T-helper 2 cell treated with Interferon-gamma antibody and Interleukin-4, amounts not matched to agents 5 μg/mL and 100 μg/mL, for 36 hours (primary cell): Measurements from ENCODE around the gene CPAMD8.
A peak's percentile ranks its signal among the peaks of the same experiment; 100 is the strongest.
"Not testable (repeated sequence)": the region's sequence is repeated elsewhere in the genome, so short reads cannot be mapped to it uniquely, and the experiment has no call there.

Experiments used
- DNase-seq: peaks from one replicate; pipeline ENCODE4 v3.0.0; 2021; ENCODE audit warnings: low spot score
- H3K27ac Mint-ChIP-seq: one replicate; pipeline ENCODE4 v1.8.0; 2021; ENCODE audit warnings: mild to moderate bottlenecking, mixed read lengths
- H3K27me3 Mint-ChIP-seq: one replicate; pipeline ENCODE4 v1.8.0; 2021; ENCODE audit warnings: low read depth, mixed read lengths
- H3K36me3 Mint-ChIP-seq: one replicate; pipeline ENCODE4 v1.8.0; 2021; ENCODE audit warnings: low read depth, mixed read lengths
- H3K4me1 Mint-ChIP-seq: one replicate; pipeline ENCODE4 v1.8.0; 2021; ENCODE audit warnings: low read depth, mixed read lengths
- H3K4me3 Mint-ChIP-seq: one replicate; pipeline ENCODE4 v1.8.0; 2022; ENCODE audit warnings: mild to moderate bottlenecking, moderate library complexity, mixed read lengths
- H3K9me3 Mint-ChIP-seq: one replicate; pipeline ENCODE4 v1.8.0; 2021; ENCODE audit warnings: mixed read lengths

CPAMD8 gene

GRCh38 chr19:17025991-17026658 lies 485 bp downstream of the CPAMD8 start:
- Mint-ChIP-seq H3K9me3 (peaks cover 4% of the 10 kb centered on the region), H3K36me3 (peaks cover 4% of the 10 kb centered on the region), H3K4me1 (peaks cover 3% of the 10 kb centered on the region), H3K27me3 (peaks cover 52% of the 10 kb centered on the region), H3K4me3 (peak overlapping the region; percentile 22), H3K27ac (no peak overlapping the region)
- DNase-seq: no peak

GRCh38 chr19:17025361-17025760 lies 1.2 kb downstream of the CPAMD8 start:
- H3K27ac Mint-ChIP-seq: no peak overlapping the region
- no peak for DNase-seq
- no peak overlapping the region for H3K4me3 Mint-ChIP-seq
- peaks cover 3% of the 10 kb centered on the region for H3K4me1 Mint-ChIP-seq
- H3K9me3 Mint-ChIP-seq: peaks cover 4% of the 10 kb centered on the region
- H3K27me3 Mint-ChIP-seq: peaks cover 50% of the 10 kb centered on the region
- H3K36me3 Mint-ChIP-seq: peaks cover 4% of the 10 kb centered on the region

DNA sequence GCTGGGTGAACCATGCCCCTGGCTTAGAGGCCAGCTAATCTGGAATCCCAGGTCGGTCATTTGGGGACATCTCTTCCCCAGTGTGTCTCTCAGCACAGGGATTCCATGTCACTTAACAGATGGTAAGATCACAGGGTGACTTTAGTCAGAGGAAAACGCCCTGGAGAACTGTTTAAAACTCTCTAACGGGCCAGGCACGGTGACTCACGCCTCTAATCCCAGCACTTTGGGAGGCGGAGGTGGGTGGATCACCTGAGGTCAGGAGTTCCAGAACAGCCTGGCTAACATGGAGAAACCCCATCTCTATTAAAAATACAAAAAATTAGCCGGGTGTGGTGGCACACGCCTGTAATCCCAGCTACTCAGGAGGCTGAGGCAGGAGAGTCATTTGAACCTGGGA lies 1.7 kb downstream of the CPAMD8 start:
- peaks cover 50% of the 10 kb centered on the region for H3K27me3 Mint-ChIP-seq
- H3K9me3 Mint-ChIP-seq, H3K4me1 Mint-ChIP-seq, H3K36me3 Mint-ChIP-seq, H3K27ac Mint-ChIP-seq, H3K4me3 Mint-ChIP-seq, DNase-seq: not testable (repeated sequence)

DNA sequence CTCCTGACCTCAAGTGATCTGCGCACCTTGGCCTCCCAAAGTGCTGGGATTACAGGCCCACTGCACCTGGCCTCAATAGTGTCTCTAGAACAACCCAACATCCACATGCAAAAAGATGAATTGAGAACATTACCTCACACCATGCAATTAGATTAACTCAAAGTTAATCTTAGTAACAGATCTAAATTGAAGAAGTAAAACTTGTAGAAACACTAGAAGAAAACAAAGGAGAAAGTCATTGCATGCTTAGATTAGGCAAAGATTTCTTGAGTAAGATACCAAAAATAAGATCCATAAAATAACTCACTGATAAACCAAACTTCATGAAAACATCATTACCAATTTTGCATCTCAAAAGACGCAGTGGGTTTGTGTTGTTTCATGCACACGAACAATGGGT lies 2.8 kb downstream of the CPAMD8 start:
- Mint-ChIP-seq H3K36me3 (peaks cover 4% of the 10 kb centered on the region), H3K27me3 (peaks cover 47% of the 10 kb centered on the region), H3K9me3 (peaks cover 4% of the 10 kb centered on the region), H3K4me1 (peaks cover 3% of the 10 kb centered on the region), H3K4me3 (no peak overlapping the region), H3K27ac (no peak overlapping the region)
- no peak for DNase-seq

- Mint-ChIP-seq H3K36me3 (peaks cover 4% of the 10 kb centered on the region), H3K27me3 (peaks cover 37% of the 10 kb centered on the region)
Observed at GRCh38 chr19:17022738-17023137, 3.9 kb downstream of the CPAMD8 start.

GRCh38 chr19:17021793-17022590 lies 4.6 kb downstream of the CPAMD8 start:
- peaks cover 4% of the 10 kb centered on the region for H3K9me3 Mint-ChIP-seq
- peaks cover 3% of the 10 kb centered on the region for H3K36me3 Mint-ChIP-seq
- no peak for DNase-seq
- H3K27ac Mint-ChIP-seq: no peak overlapping the region
- H3K4me1 Mint-ChIP-seq: peaks cover 3% of the 10 kb centered on the region
- H3K4me3 Mint-ChIP-seq: no peak overlapping the region
- H3K27me3 Mint-ChIP-seq: peaks cover 31% of the 10 kb centered on the region

More at GRCh38 chr19:17022738-17023137, 3.9 kb downstream of the CPAMD8 start:
- DNase-seq: no peak
- no peak overlapping the region for H3K4me3 Mint-ChIP-seq
- H3K9me3 Mint-ChIP-seq: peaks cover 4% of the 10 kb centered on the region
- H3K27ac Mint-ChIP-seq: no peak overlapping the region
- H3K4me1 Mint-ChIP-seq: peaks cover 3% of the 10 kb centered on the region

DNA sequence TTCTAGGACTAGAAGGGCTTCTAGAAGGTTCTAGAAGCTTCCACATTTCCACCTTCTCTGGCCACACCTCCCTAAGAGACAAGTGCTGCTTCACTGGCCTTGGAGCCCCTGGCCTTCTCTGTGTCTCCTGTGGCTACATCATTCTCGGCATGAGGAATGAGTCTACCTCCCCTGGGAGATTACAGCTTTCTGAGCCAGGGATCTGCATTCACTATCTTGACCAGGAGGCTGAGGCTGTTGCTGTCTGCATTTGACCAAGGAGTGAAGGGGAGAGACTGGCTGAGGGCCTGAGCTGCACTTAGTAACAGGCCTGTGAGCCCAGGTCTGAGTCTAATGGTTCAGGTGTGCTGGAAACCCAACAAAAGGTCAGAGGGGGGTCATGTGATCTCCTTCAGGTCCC lies 5.3 kb downstream of the CPAMD8 start:
- peaks cover 3% of the 10 kb centered on the region for H3K36me3 Mint-ChIP-seq
- H3K4me3 Mint-ChIP-seq: no peak overlapping the region
- H3K4me1 Mint-ChIP-seq: peaks cover 3% of the 10 kb centered on the region

GRCh38 chr19:17020823-17021222 lies 5.8 kb downstream of the CPAMD8 start:
- no peak for DNase-seq
- Mint-ChIP-seq H3K36me3 (no peaks in the 10 kb centered on the region), H3K27ac (no peak overlapping the region), H3K4me1 (no peaks in the 10 kb centered on the region), H3K9me3 (peaks cover 4% of the 10 kb centered on the region), H3K4me3 (no peak overlapping the region), H3K27me3 (peaks cover 26% of the 10 kb centered on the region)

More for the DNA sequence above, 5.3 kb downstream of the CPAMD8 start:
- peaks cover 31% of the 10 kb centered on the region for H3K27me3 Mint-ChIP-seq
- peaks cover 4% of the 10 kb centered on the region for H3K9me3 Mint-ChIP-seq
- no peak overlapping the region for H3K27ac Mint-ChIP-seq
- DNase-seq: no peak

DNA sequence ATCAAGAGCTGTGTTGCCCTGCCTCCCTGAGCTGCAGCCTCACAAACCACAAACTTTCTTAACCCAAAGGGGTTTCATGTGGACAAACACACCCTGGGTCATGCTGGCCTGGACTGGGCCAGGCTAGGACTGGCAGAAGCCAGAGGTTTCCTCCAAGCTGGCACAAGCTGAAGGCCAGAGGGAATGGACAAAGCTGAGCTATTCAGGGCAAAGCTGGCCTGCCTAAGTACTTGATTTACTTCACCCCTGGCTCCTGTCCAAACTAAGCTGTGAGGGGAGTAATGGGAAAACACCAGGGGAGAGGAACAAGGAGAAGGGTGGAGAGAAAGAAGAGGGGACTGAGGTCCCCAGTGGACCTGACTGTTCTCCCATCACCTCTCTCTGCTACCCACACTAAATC lies 6.2 kb downstream of the CPAMD8 start:
- no peak overlapping the region for H3K4me3 Mint-ChIP-seq
- H3K27me3 Mint-ChIP-seq: peaks cover 21% of the 10 kb centered on the region
- no peak overlapping the region for H3K27ac Mint-ChIP-seq
- H3K9me3 Mint-ChIP-seq: peaks cover 4% of the 10 kb centered on the region
- no peak for DNase-seq
- H3K36me3 Mint-ChIP-seq: no peaks in the 10 kb centered on the region
- no peaks in the 10 kb centered on the region for H3K4me1 Mint-ChIP-seq

- not testable (repeated sequence) for H3K4me1 Mint-ChIP-seq, H3K27ac Mint-ChIP-seq, H3K9me3 Mint-ChIP-seq, DNase-seq, H3K27me3 Mint-ChIP-seq, H3K4me3 Mint-ChIP-seq, H3K36me3 Mint-ChIP-seq
Observed at GRCh38 chr19:17014212-17014861, 12.3 kb downstream of the CPAMD8 start.

- Mint-ChIP-seq H3K27ac (no peak overlapping the region), H3K4me3 (no peak overlapping the region), H3K4me1 (no peaks in the 10 kb centered on the region), H3K9me3 (no peaks in the 10 kb centered on the region), H3K27me3 (peaks cover 4% of the 10 kb centered on the region), H3K36me3 (no peaks in the 10 kb centered on the region)
- DNase-seq: no peak
Observed at GRCh38 chr19:17011485-17011884, 15.1 kb downstream of the CPAMD8 start.

GRCh38 chr19:17006579-17006978 lies 20.0 kb downstream of the CPAMD8 start:
- H3K27ac Mint-ChIP-seq: peak overlapping the region; percentile 27
- H3K27me3 Mint-ChIP-seq: peaks cover 4% of the 10 kb centered on the region

DNA sequence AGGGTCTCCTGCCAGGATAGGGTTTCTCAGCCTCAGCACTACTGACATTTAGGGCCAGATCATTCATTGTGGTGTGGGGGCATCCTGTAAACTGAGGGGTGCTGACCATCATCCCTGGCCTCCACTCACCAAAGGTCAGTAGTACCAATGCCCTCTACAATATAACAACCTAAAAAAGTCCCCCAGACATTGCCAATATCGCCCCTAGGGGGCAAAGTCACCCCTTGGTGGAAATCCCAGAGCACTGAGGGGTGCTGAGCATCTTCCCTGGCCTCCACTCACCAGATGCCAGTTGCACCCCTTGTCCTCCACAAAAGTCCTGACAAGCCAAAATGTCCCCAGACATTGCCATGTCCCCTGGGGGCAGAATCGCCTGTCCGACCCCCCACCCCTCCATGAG lies 21.6 kb downstream of the CPAMD8 start:
- no peak for DNase-seq
- Mint-ChIP-seq H3K4me1 (peaks cover 25% of the 10 kb centered on the region), H3K27me3 (peaks cover 4% of the 10 kb centered on the region), H3K9me3 (no peaks in the 10 kb centered on the region), H3K4me3 (no peak overlapping the region), H3K27ac (no peak overlapping the region), H3K36me3 (peaks cover 1% of the 10 kb centered on the region)

More at GRCh38 chr19:17006579-17006978, 20.0 kb downstream of the CPAMD8 start:
- DNase-seq: no peak
- Mint-ChIP-seq H3K4me1 (peaks cover 12% of the 10 kb centered on the region), H3K36me3 (no peaks in the 10 kb centered on the region), H3K9me3 (no peaks in the 10 kb centered on the region), H3K4me3 (no peak overlapping the region)

DNA sequence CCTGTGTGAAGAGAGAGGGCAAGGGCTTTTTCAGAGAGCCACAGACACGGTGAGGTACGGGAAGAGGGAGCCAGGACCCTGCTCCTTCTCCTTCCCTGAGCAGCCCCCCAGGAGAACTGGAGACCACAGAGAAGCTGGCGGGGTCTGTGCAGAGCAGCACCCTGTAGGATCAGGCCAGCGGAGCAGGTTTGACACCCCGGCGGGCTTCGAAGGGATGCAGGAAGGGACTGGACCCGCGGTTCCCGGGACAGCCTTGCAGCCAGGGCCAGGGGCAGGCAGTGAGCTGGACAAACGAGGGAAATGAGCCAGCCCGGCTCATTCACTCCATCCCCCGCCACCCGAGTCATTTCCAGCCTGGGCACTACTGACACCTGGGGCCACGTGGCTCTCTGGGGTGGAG lies 22.2 kb downstream of the CPAMD8 start:
- Mint-ChIP-seq H3K9me3 (no peaks in the 10 kb centered on the region), H3K27me3 (peaks cover 4% of the 10 kb centered on the region), H3K4me3 (no peak overlapping the region), H3K27ac (no peak overlapping the region), H3K36me3 (peaks cover 1% of the 10 kb centered on the region), H3K4me1 (peaks cover 25% of the 10 kb centered on the region)
- DNase-seq: no peak
